Body of pancreas (tissue), 4 donors: ENCODE results near the gene PRR18.

Experiments used
- CTCF ChIP-seq, 7 experiments: fragments of 450-650 bp in 4 of 7; fragments of 200-600 bp in 3 of 7; sonication (generic) in 3 of 7; IDR thresholded peaks; one replicate each; pipeline ENCODE4 v1.5.1; 2016 to 2019; ENCODE audit warnings: antibody characterized with exemption in 7 of 7
- POLR2A ChIP-seq, 3 donors: fragments of 450-650 bp; IDR thresholded peaks; one replicate each; pipeline ENCODE4 v1.6.1; 2016; ENCODE audit warnings: antibody characterized with exemption in 3 of 3, mild to moderate bottlenecking in 2 of 3

- TF ChIP-seq CTCF (IDR thresholded peaks at IDR 0.05) (no peak), POLR2A (IDR thresholded peaks at IDR 0.05) (no peak)
Measured at GRCh38 chr6:166315436-166315835, 7.2 kb upstream of the PRR18 start.
